HL-60 (cell line): Measurements from ENCODE around the gene ANTXR1.

Source experiments
- GABPA ChIP-seq: IDR thresholded peaks from 2 replicates; pipeline ENCODE4 v1.6.1; 2012; ENCODE audit warnings: low read depth
- POLR2AphosphoS5 ChIP-seq: IDR thresholded peaks from 2 replicates; pipeline ENCODE4 v1.6.1; 2012; ENCODE audit warnings: low read depth
- SPI1 ChIP-seq: IDR thresholded peaks from 2 replicates; pipeline ENCODE4 v1.6.1; 2012; ENCODE audit warnings: low read depth, mild to moderate bottlenecking, borderline replicate concordance
- TF ChIP-seq, protein P1 (sequence below): IDR thresholded peaks from one replicate; pipeline ENCODE4 v1.5.1; 2011; ENCODE audit warnings: low read length, control low read depth, inconsistent platforms; ENCODE audit not compliant: insufficient read depth
- TF ChIP-seq, protein P2 (sequence below): IDR thresholded peaks from 2 replicates; pipeline ENCODE4 v1.6.1; 2012; ENCODE audit warnings: low read depth; ENCODE audit not compliant: insufficient replicate concordance

DNA sequence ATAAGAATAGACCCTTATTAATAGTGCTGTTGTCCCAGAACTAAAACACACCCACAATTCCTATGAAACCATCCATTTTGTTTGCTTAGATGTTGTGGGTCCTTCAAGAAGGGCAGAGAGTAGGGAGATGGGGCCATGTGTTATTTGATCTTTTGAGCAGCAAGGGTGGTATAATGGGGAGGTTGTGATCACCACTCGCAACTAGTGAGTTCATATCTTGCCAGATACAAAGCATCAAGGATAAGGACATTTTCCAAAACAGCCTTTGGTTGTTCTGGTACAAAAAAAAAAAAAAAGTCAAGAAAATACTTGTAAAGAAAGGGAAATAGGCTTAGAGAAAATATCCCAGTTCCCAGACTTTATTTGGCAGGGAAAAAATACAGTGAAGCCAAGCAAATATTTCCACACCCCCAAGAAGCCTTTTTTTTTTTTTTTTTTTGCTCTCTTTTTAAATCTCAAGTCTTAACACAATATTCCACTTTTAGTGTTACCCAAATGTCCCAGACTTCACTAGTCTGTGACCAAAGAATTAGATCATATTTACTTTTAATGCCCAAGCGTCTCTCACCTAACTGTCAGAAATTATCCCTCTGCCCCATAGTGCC, 54.1 kb downstream of the ANTXR1 start:
- no peak for TF ChIP-seq POLR2AphosphoS5
- TF ChIP-seq, protein P1, sequence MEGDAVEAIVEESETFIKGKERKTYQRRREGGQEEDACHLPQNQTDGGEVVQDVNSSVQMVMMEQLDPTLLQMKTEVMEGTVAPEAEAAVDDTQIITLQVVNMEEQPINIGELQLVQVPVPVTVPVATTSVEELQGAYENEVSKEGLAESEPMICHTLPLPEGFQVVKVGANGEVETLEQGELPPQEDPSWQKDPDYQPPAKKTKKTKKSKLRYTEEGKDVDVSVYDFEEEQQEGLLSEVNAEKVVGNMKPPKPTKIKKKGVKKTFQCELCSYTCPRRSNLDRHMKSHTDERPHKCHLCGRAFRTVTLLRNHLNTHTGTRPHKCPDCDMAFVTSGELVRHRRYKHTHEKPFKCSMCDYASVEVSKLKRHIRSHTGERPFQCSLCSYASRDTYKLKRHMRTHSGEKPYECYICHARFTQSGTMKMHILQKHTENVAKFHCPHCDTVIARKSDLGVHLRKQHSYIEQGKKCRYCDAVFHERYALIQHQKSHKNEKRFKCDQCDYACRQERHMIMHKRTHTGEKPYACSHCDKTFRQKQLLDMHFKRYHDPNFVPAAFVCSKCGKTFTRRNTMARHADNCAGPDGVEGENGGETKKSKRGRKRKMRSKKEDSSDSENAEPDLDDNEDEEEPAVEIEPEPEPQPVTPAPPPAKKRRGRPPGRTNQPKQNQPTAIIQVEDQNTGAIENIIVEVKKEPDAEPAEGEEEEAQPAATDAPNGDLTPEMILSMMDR = no peak
- no peak for TF ChIP-seq SPI1
- TF ChIP-seq, protein P2, sequence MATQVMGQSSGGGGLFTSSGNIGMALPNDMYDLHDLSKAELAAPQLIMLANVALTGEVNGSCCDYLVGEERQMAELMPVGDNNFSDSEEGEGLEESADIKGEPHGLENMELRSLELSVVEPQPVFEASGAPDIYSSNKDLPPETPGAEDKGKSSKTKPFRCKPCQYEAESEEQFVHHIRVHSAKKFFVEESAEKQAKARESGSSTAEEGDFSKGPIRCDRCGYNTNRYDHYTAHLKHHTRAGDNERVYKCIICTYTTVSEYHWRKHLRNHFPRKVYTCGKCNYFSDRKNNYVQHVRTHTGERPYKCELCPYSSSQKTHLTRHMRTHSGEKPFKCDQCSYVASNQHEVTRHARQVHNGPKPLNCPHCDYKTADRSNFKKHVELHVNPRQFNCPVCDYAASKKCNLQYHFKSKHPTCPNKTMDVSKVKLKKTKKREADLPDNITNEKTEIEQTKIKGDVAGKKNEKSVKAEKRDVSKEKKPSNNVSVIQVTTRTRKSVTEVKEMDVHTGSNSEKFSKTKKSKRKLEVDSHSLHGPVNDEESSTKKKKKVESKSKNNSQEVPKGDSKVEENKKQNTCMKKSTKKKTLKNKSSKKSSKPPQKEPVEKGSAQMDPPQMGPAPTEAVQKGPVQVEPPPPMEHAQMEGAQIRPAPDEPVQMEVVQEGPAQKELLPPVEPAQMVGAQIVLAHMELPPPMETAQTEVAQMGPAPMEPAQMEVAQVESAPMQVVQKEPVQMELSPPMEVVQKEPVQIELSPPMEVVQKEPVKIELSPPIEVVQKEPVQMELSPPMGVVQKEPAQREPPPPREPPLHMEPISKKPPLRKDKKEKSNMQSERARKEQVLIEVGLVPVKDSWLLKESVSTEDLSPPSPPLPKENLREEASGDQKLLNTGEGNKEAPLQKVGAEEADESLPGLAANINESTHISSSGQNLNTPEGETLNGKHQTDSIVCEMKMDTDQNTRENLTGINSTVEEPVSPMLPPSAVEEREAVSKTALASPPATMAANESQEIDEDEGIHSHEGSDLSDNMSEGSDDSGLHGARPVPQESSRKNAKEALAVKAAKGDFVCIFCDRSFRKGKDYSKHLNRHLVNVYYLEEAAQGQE = no peak
- TF ChIP-seq GABPA = no peak
